GM13976 (cell line): Measurements from ENCODE around the gene FOXC2.
A peak's percentile ranks its signal among the peaks of the same experiment; 100 is the strongest.

ENCODE experiments used
- DNase-seq: peaks from one replicate; pipeline ENCODE4 v3.0.0; 2012; ENCODE audit warnings: low spot score
- in situ Hi-C: fragments of 300-500 bp; cut with MboI; formaldehyde crosslinking; loops from one replicate; pipeline ENCODE4 v1.12.0; 2022; ENCODE audit warnings: low sequenced_read_pairs, mixed read lengths, inconsistent platforms; ENCODE audit not compliant: unreplicated experiment
- TF ChIP-seq, protein P1 (sequence below): IDR thresholded peaks from 2 replicates; pipeline ENCODE4 v1.5.1; 2012; ENCODE audit warnings: borderline replicate concordance, mild to moderate bottlenecking; ENCODE audit not compliant: insufficient read depth; ENCODE audit errors: extremely low read depth, missing control alignments, control extremely low read depth

FOXC2 gene

DNA sequence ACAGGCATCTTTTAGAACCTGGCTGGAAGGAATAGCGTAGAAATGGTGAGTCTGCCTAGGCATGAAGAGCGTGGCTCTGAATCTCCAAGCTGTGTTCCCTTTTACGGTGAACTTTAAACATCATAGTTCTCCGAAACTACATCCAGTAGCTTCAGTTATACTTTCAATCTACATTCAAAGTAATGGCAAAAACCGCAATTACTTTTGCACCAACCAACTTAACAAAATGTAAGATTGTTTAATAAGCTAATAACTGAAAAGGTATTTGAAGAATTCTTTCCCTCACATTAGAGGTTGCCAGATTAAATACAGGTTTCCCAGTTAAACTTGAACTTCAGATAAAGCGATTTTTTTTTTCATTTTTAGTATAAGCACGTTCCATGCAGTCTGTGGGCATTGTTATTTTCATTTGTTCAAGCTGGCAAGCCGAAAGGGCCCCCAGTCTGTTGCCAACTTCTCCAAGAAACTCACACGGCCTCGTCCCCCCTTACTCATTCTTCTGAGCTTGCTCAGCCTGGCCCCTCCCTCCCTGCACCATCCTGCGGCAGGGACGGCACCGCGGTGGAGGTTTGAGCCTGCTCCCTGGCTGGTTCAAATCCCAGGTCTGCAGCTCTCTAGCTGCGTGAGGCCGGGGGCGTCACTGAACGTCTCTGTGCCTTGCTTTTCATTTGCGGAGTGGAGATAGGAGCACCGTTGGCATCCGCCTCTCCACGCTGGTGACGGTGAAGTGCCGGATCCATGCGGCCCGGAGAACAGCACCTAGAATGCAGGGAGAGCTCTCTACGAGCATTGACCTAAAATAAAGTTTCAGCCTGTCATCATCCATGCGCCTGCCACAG is 8.1 kb upstream of the FOXC2 start:
- in situ Hi-C loops, result loop anchor here (25.0 kb wide), 1 partner anchor 729 kb away; no protein-coding TSS in a partner anchor

DNA sequence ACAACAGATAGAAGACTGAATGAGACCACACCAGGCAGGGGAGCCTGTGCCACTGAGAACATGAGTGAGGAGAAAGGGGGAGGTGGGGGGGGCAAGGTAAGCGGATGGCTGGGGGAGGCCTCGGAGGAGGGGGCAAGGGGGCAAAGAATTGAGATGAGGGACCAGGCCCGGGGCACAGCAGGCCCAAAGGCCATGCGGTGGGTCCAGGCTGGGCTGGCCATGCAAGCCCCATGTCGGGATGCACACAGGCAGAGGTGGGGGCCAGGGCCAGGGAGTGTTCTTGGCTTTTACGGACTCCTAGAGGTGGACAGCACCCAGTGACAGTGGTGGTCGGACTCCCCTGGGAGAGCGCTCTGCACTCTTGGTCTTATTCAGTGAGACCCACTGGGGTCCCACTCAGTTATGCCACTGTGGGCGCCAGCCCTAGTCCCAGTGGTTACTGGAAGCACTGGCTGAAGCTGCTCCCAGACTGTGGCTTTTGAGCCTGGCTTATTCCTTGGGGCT is 6.8 kb upstream of the FOXC2 start:
- in situ Hi-C loops, result loop anchor here (10.0 to 25.0 kb wide), 2 partner anchors 495 to 727 kb away; no protein-coding TSS in a partner anchor
- DNase-seq, result no peak
- TF ChIP-seq, protein P1, sequence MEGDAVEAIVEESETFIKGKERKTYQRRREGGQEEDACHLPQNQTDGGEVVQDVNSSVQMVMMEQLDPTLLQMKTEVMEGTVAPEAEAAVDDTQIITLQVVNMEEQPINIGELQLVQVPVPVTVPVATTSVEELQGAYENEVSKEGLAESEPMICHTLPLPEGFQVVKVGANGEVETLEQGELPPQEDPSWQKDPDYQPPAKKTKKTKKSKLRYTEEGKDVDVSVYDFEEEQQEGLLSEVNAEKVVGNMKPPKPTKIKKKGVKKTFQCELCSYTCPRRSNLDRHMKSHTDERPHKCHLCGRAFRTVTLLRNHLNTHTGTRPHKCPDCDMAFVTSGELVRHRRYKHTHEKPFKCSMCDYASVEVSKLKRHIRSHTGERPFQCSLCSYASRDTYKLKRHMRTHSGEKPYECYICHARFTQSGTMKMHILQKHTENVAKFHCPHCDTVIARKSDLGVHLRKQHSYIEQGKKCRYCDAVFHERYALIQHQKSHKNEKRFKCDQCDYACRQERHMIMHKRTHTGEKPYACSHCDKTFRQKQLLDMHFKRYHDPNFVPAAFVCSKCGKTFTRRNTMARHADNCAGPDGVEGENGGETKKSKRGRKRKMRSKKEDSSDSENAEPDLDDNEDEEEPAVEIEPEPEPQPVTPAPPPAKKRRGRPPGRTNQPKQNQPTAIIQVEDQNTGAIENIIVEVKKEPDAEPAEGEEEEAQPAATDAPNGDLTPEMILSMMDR, result no peak

More for the DNA sequence above, 8.1 kb upstream of the FOXC2 start:
- TF ChIP-seq, protein P1, result no peak
- DNase-seq, result no peak

DNA sequence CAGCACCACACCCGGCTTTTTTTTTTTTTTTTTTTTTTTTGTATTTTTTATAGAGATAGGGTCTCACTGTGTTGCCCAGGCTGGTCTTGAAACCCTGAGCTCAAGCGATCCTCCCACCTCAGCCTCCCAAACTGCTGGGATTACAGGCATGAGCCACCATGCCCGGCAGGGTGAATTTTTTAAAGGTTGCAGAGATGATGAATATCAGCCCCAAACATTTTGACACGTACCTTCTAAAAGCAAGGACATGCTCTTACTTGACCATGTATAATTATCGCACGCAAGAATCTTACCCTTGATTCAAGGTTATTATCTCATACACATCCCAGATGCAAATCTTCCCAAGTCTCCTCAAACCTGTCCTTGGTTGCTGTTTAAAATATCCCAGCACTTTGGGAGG is 4.3 kb upstream of the FOXC2 start:
- TF ChIP-seq, protein P1, result no peak
- in situ Hi-C loops, result loop anchor here (10.0 to 25.0 kb wide), 2 partner anchors 492 to 725 kb away; no protein-coding TSS in a partner anchor

DNA sequence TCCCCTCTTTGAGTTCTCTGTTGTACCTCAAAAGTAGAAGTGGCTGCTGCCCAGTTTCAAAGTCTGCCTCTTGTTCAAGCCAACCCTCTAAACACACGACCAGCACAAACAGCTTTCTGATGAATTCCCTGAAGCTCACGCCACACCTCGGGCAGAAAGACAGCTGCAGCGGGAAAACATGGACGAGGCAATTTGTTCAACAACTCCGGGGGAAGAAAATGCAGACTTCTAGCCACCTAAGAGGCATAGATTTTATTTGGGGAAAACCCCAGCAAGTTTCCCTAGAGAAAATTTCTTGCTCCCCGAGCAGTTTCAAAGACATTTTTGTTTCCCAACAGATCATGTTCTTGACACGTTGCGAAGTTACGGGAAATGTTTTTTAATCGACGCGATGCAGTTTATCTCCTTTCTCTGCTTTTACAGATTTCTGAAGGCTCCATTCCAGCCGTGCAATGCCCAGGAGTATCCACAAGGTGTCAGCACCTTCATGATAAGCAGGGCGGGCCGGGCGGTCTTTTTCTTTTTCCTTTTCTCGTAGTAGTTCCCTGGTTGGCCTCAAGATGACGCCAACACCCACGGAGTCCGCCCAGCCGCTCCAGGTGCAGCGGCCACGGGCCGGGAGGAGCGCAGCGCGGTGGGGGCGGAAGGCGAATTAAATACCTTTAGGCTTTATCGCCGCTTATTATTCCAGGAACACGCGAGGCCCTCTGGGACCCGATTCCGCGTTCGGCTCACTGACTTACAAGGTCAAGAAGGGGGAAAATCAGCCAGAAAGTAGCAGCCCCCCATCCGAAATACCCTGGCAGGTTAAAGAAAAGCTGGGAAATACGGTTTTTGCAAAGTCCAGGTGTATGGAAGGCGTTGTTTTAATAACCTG is 2.9 kb upstream of the FOXC2 start:
- TF ChIP-seq, protein P1, result peak; percentile 97
- in situ Hi-C loops, result loop anchor here (10.0 to 25.0 kb wide), 2 partner anchors 491 to 724 kb away; no protein-coding TSS in a partner anchor
- peak; percentile 91 for DNase-seq

More for the DNA sequence above, 4.3 kb upstream of the FOXC2 start:
- DNase-seq, result no peak

DNA sequence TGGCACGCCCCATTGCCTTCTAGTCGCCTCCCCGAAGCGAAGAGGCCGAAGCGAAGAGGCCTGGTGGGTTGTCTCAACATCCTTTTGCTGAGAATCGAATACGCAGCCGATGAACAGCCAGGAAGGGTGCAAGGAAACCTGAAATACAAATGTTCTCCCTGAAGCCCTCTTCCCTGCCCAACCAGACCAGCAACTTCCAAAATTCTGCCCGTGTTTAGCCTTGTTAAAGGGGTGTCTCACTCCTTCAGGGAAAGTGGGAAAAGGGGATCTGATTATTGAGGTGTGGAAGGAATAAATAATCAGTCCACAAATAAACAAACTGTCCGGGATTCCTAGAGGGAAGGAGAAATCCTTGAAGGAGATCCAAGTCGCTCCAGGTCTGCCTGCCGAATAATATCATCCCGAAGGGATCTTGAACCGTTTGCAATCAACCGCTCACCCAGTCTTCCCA is 1.4 kb upstream of the FOXC2 start:
- in situ Hi-C loops, result loop anchor here (10.0 to 25.0 kb wide), 2 partner anchors 490 to 722 kb away; no protein-coding TSS in a partner anchor
- DNase-seq, result no peak
- TF ChIP-seq, protein P1, result no peak

DNA sequence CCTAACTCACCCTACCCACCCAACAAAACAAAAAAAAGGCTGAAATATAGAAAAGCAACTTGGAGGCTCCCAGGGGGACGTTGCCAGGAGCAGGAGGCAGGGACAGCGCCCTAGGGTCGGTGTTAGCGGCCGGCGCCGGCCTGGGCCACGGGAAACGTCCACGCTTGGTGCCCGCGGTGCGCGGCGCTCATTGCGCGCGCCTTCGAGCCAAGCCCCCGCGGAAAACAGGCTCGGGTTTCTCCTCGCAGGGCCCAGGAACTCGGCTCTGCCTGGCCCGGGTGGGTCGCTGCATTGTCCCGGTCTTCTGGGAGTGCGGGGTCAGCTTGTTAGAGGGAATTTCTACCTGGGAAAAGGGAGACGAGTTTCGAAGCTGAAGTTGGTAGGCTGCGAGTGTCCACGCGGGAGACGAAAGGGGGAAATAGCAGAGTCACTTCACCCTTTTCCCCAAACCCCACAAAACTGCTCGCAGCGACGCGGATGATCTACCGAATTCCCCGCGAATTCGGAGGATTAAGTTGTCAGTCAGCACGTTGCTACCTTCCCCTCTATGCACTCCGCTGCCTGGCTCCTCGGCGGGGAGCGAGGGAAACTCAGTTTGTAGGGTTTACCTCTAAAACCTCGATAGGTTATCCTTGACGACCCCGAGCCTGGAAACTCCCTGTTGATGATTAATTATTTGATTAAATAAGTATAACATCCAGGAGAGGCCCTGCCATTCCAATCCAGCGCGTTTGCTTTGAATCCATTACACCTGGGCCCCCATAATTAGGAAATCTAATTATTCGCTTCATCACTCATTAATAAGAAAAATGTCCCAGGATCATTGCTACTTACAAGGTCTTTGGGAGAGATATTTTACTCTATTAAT is 751 bp upstream of the FOXC2 start:
- in situ Hi-C loops, result loop anchor here (10.0 to 25.0 kb wide), 2 partner anchors 489 to 721 kb away; no protein-coding TSS in a partner anchor

More for the DNA sequence above, 751 bp upstream of the FOXC2 start:
- DNase-seq, result no peak
- TF ChIP-seq, protein P1, result no peak
